MCF 10A (cell line): ENCODE measurements around the gene EHBP1L1. TPM values are rescaled to one million over a fixed set of nuclear protein-coding genes. Genes with fewer than 3 reads are reported as not detected.

ENCODE experiments used
- BruUV-seq: library from RNA; stranded (reverse); fragments of 400-500 nt; replicated peaks from 2 replicates; lab custom pipeline; 2021; lab: Mats Ljungman, UMichigan
- CTCF ChIA-PET: fragments of 300-600 bp; sonication (Branson Sonifier 250); formaldehyde crosslinking; extraction: SDS; loops from one replicate; lab custom pipeline; 2021; ENCODE audit warnings: antibody characterized with exemption, inconsistent platforms; lab: Yijun Ruan, JAX
- POLR2A ChIA-PET: fragments of 300-600, 350-650 bp; sonication (Branson Sonifier 250); formaldehyde crosslinking; extraction: SDS; loops from one replicate; lab custom pipeline; 2020; ENCODE audit warnings: antibody characterized with exemption, inconsistent platforms; lab: Yijun Ruan, JAX
- DNase-seq: peaks from one replicate; pipeline ENCODE4 v3.0.0-alpha.2; 2018; ENCODE audit not compliant: unreplicated experiment
- H3K27ac Mint-ChIP-seq: one replicate; pipeline ENCODE4 v1.8.0; 2022; ENCODE audit warnings: mild to moderate bottlenecking, low read depth, mixed read lengths; ENCODE audit not compliant: unreplicated experiment
- H3K27me3 Mint-ChIP-seq: one replicate; pipeline ENCODE4 v1.8.0; 2022; ENCODE audit warnings: mixed read lengths; ENCODE audit not compliant: insufficient read depth, unreplicated experiment
- H3K36me3 Mint-ChIP-seq: one replicate; pipeline ENCODE4 v1.8.0; 2022; ENCODE audit warnings: mild to moderate bottlenecking, moderate library complexity, mixed read lengths; ENCODE audit not compliant: insufficient read depth, unreplicated experiment
- H3K4me1 Mint-ChIP-seq: one replicate; pipeline ENCODE4 v1.8.0; 2022; ENCODE audit warnings: mixed read lengths; ENCODE audit not compliant: insufficient read depth, unreplicated experiment
- H3K4me3 Mint-ChIP-seq: one replicate; pipeline ENCODE4 v1.8.0; 2022; ENCODE audit warnings: mild to moderate bottlenecking, moderate library complexity, mixed read lengths; ENCODE audit not compliant: unreplicated experiment
- H3K9me3 Mint-ChIP-seq: one replicate; pipeline ENCODE4 v1.8.0; 2022; ENCODE audit warnings: mixed read lengths; ENCODE audit not compliant: unreplicated experiment
- CTCF ChIP-seq: fragments of 200-600 bp; IDR thresholded peaks from one replicate; pipeline ENCODE4 v1.8.0; 2022; ENCODE audit warnings: antibody characterized with exemption, mild to moderate bottlenecking; ENCODE audit not compliant: unreplicated experiment
- intact Hi-C: fragments of 100-400 bp; cut with micrococcal nuclease; formaldehyde crosslinking; loops from 2 replicates; pipeline ENCODE4 v1.14.1; 2022
- total RNA-seq: library from RNA; stranded (reverse); gene quantifications from 2 replicates; pipeline ENCODE4 v1.2.3, GENCODE V29; 2022

The EHBP1L1 gene
- total RNA-seq, 1 experiment from 2014 or later: 31.3 TPM

GRCh38 chr11:65555693-65556231, 20.1 kb upstream of the EHBP1L1 start:
- Mint-ChIP-seq H3K4me3 (peak overlapping the region; percentile 45), H3K9me3 (no peaks in the 10 kb centered on the region), H3K27ac (no peak overlapping the region), H3K4me1 (peaks cover 40% of the 10 kb centered on the region), H3K27me3 (no peaks in the 10 kb centered on the region), H3K36me3 (no peaks in the 10 kb centered on the region)
- ChIA-PET POLR2A (interaction anchor here (0.6 to 1.3 kb wide), 5 partner anchors 11 to 60 kb away, joined by 3 to 5 read pairs (median 3); partner anchors contain the start of genes EHBP1L1, FAM89B and PCNX3), CTCF (interaction anchor here (0.6 to 1.5 kb wide), 7 partner anchors 11 to 174 kb away, joined by 3 to 7 read pairs (median 3); no protein-coding TSS in a partner anchor)
- no TSS peak for BruUV-seq
- intact Hi-C loops: loop anchor here (2.0 kb wide), 1 partner anchor 15 kb away; no protein-coding TSS in a partner anchor
- no peak for TF ChIP-seq CTCF
- DNase-seq: peak; percentile 95

DNA sequence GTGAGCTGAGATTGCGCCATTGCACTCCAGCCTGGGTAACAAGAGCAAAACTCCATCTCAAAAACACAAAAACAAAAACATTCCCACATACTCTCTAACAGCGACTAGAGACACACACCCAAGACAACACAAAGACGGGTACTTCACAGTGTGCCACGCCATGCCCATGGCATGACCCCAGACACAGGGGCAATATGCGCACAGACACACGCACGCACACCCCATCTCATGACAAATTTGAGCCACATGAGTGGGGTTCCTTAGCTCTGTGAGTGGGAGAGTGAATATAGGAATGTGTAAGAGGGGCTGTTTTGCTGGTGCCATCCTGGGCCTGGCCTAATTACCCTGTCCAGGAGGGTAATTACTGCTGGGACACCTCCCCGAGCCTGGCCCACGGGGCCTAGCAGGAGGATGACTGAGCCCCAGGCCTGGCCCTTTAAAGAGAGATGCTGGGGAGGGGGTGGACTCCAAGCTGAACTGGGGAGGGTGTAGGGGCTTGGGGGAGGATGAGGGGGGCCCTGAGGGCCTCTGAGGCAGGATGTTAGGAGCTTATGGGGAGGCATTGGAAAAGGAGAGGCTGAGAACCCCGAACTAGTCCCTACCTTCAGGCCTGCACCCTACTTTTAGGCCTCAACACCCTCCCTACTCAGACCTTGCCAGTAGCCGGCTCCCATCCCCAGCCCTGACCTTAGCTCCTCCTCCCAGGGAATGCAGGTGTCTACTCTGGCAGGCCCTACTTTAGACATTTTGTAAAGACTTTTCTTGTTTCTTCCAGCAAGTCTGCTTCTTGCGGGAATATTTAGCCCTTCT, 19.2 kb upstream of the EHBP1L1 start:
- peaks cover 42% of the 10 kb centered on the region for H3K4me1 Mint-ChIP-seq
- POLR2A ChIA-PET: interaction anchor here (0.6 to 1.3 kb wide), 4 partner anchors 10 to 175 kb away, joined by 3 to 5 read pairs (median 4); partner anchors contain the start of genes FAM89B and PCNX3
- H3K27ac Mint-ChIP-seq: no peak overlapping the region
- H3K27me3 Mint-ChIP-seq: no peaks in the 10 kb centered on the region
- DNase-seq: peak; percentile 44
- intact Hi-C loops: loop anchor here (2.0 kb wide), 1 partner anchor 16 kb away; no protein-coding TSS in a partner anchor
- no peak for TF ChIP-seq CTCF
- H3K4me3 Mint-ChIP-seq: peak overlapping the region; percentile 66
- no TSS peak for BruUV-seq
- no peaks in the 10 kb centered on the region for H3K9me3 Mint-ChIP-seq
- CTCF ChIA-PET: interaction anchor here (0.6 to 1.4 kb wide), 2 partner anchors 16 to 387 kb away, joined by 3 to 7 read pairs; no protein-coding TSS in a partner anchor
- no peaks in the 10 kb centered on the region for H3K36me3 Mint-ChIP-seq

DNA sequence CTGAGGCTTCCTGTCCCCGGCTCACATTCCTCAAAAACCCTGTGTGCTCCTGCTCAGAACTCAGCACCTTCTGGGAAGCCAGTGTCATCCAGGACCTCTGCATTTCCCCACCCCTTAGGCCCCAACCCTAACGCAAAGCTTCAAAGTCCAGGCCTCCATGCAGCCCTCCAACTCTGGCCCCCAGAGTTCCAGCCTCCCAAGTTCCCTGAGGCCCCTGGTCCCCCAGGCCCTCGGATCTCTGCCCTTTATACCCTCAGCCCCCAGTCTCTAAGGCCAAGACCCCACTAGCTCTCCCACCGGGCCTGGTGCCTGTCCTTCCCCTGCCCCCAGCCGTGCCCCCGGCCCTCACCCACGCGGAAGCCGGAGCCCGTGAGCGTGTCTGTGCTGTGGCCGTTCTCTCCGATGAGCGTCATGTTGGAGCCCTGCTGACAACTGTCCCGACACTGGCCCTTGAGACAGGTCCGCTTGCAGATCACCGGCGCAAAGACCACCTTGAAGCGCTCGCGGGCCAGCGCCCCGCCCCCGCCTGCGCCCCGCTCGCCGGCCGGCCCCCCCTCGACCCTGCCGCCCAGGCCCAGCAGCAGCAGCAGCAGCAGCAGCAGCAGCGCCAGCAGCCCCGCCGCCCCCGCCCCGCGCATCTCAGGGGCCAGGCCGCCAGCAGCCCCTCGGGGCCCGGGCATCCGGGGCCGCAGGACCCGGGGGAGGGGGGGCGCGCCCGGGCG, 18.4 kb upstream of the EHBP1L1 start:
- DNase-seq: no peak
- BruUV-seq: no TSS peak
- POLR2A ChIA-PET: interaction anchor here (0.6 to 1.3 kb wide), 4 partner anchors 9 to 175 kb away, joined by 3 to 5 read pairs (median 4); partner anchors contain the start of genes FAM89B and PCNX3
- peaks cover 47% of the 10 kb centered on the region for H3K4me1 Mint-ChIP-seq
- peak overlapping the region; percentile 66 for H3K4me3 Mint-ChIP-seq
- H3K27me3 Mint-ChIP-seq: no peaks in the 10 kb centered on the region
- H3K27ac Mint-ChIP-seq: no peak overlapping the region
- intact Hi-C loops: loop anchor here (2.0 kb wide), 1 partner anchor 17 kb away; no protein-coding TSS in a partner anchor
- no peaks in the 10 kb centered on the region for H3K36me3 Mint-ChIP-seq
- TF ChIP-seq CTCF: no peak
- CTCF ChIA-PET: interaction anchor here (0.7 to 1.4 kb wide), 2 partner anchors 16 to 53 kb away, joined by 3 to 7 read pairs; no protein-coding TSS in a partner anchor
- H3K9me3 Mint-ChIP-seq: no peaks in the 10 kb centered on the region
